H1 (cell line): Measurements from ENCODE around the gene OSBPL5. TPM values are rescaled to one million over a fixed set of nuclear protein-coding genes. Genes with fewer than 3 reads are reported as not detected.
"Not testable (repeated sequence)": the region's sequence is repeated elsewhere in the genome, so short reads cannot be mapped to it uniquely, and the experiment has no call there.

Source experiments
- CTCF ChIA-PET: fragments of 300-600 bp; sonication (Branson Sonifier 250); formaldehyde crosslinking; loops from one replicate; lab custom pipeline; 2021; ENCODE audit not compliant: partially characterized antibody; lab: Charles Lee
- POLR2A ChIA-PET: fragments of 300-600 bp; sonication (Branson Sonifier 250); formaldehyde crosslinking; loops from one replicate; lab custom pipeline; 2021; ENCODE audit warnings: inconsistent platforms; ENCODE audit not compliant: partially characterized antibody; lab: Charles Lee
- DNase-seq, 2 experiments: peaks; one replicate each; pipeline versions ENCODE4 v3.0.0 to v3.0.0-alpha.2; 2010 to 2022; ENCODE audit warnings: low spot score in 2 of 2, low read depth in 1 of 2, mixed read lengths in 1 of 2
- FAIRE-seq: peaks from 2 replicates; lab custom pipeline; 2011; peaks lifted over from hg19 to GRCh38; lab: Jason Lieb, UNC
- H2AFZ ChIP-seq: 2 replicates; pipeline ENCODE4 v1.8.1; 2012; ENCODE audit warnings: low read length, inconsistent platforms
- H2AK5ac ChIP-seq: 2 replicates; pipeline ENCODE4 v1.6.1; 2013; ENCODE audit warnings: low read depth, low read length
- H2BK120ac ChIP-seq: replicated peaks from 2 replicates; pipeline ENCODE3; 2013; ENCODE audit warnings: low read depth, low read length, inconsistent platforms
- H2BK12ac ChIP-seq: 2 replicates; pipeline ENCODE4 v1.6.1; 2013; ENCODE audit warnings: low read depth, low read length
- H2BK15ac ChIP-seq: 2 replicates; pipeline ENCODE4 v1.6.1; 2013; ENCODE audit warnings: low read length
- H2BK20ac ChIP-seq: 2 replicates; pipeline ENCODE4 v1.6.1; 2013; ENCODE audit warnings: low read length
- H2BK5ac ChIP-seq: 2 replicates; pipeline ENCODE4 v1.6.1; 2013; ENCODE audit warnings: low read depth, low read length
- H3K14ac ChIP-seq: 2 replicates; pipeline ENCODE4 v1.6.1; 2013; ENCODE audit warnings: inconsistent platforms; ENCODE audit not compliant: insufficient read length
- H3K18ac ChIP-seq: 2 replicates; pipeline ENCODE4 v1.6.1; 2013; ENCODE audit warnings: low read length; ENCODE audit errors: extremely low read depth
- H3K23ac ChIP-seq: 2 replicates; pipeline ENCODE4 v1.6.1; 2013; ENCODE audit warnings: inconsistent platforms; ENCODE audit not compliant: insufficient read length
- H3K23me2 ChIP-seq: 2 replicates; pipeline ENCODE4 v1.6.1; 2013; ENCODE audit warnings: low read depth, low read length
- H3K27ac ChIP-seq: 2 replicates; pipeline ENCODE4 v1.6.1; 2011; ENCODE audit warnings: low read depth, low read length, inconsistent platforms
- H3K27me3 ChIP-seq, 4 experiments: replicated peaks in 1 of 4; 1 replicate in 1 of 4; 2 replicates in 3 of 4; pipeline versions ENCODE4 v1.6.1 to v1.8.1; 2011 to 2013; ENCODE audit warnings: low read length in 3 of 4, mild to moderate bottlenecking in 3 of 4, inconsistent platforms in 2 of 4, mixed read lengths in 2 of 4, moderate library complexity in 1 of 4; ENCODE audit not compliant: control insufficient read depth in 3 of 4, insufficient read depth in 3 of 4; ENCODE audit errors: extremely low read depth in 1 of 4
- H3K36me3 ChIP-seq, 4 experiments: 2 replicates each; pipeline versions ENCODE4 v1.6.1 to v1.8.1; 2011 to 2013; ENCODE audit warnings: mild to moderate bottlenecking in 4 of 4, low read length in 3 of 4, moderate library complexity in 2 of 4, control low read depth in 1 of 4, inconsistent platforms in 1 of 4; ENCODE audit not compliant: insufficient read depth in 4 of 4, control insufficient read depth in 2 of 4
- H3K4ac ChIP-seq: replicated peaks from 2 replicates; pipeline ENCODE3; 2013; ENCODE audit warnings: low read length, low read depth, mixed read lengths, inconsistent platforms; ENCODE audit not compliant: insufficient read length
- H3K4me1 ChIP-seq, 4 experiments: replicated peaks in 1 of 4; 1 replicate in 1 of 4; 2 replicates in 3 of 4; pipeline versions ENCODE4 v1.6.1 to v1.8.1; 2011 to 2013; ENCODE audit warnings: low read length in 3 of 4, inconsistent platforms in 2 of 4, mixed read lengths in 1 of 4; ENCODE audit not compliant: insufficient read depth in 4 of 4, control insufficient read depth in 3 of 4
- H3K4me2 ChIP-seq, 2 experiments: 2 replicates each; pipeline versions ENCODE4 v1.6.1 to v1.8.1; 2011 to 2013; ENCODE audit warnings: low read depth in 2 of 2, low read length in 2 of 2, control low read depth in 1 of 2, inconsistent platforms in 1 of 2, mild to moderate bottlenecking in 1 of 2; ENCODE audit not compliant: insufficient read depth in 1 of 2
- H3K4me3 ChIP-seq, 4 experiments: fragments of 200-600, 300-600 bp in 1 of 4; sonication (generic), shearing (Covaris generic), sonication (Bioruptor Twin) in 1 of 4; 2 replicates each; pipeline versions ENCODE4 v1.5.1 to v1.8.1; 2011 to 2016; ENCODE audit warnings: low read length in 4 of 4, low read depth in 3 of 4, control low read depth in 2 of 4, inconsistent platforms in 2 of 4, mild to moderate bottlenecking in 2 of 4, mixed read lengths in 1 of 4, moderate library complexity in 1 of 4; ENCODE audit not compliant: insufficient read depth in 2 of 4; ENCODE audit errors: extremely low read depth in 1 of 4
- H3K56ac ChIP-seq: replicated peaks from 2 replicates; pipeline ENCODE3; 2013; ENCODE audit warnings: low read depth, mild to moderate bottlenecking, mixed read lengths, low read length, inconsistent platforms; ENCODE audit not compliant: insufficient read length
- H3K79me1 ChIP-seq: 2 replicates; pipeline ENCODE4 v1.6.1; 2013; ENCODE audit warnings: low read depth, low read length, control low read depth
- H3K79me2 ChIP-seq, 2 experiments: 2 replicates each; pipeline versions ENCODE4 v1.6.1 to v1.8.1; 2012 to 2013; ENCODE audit warnings: low read length in 2 of 2, mild to moderate bottlenecking in 2 of 2, inconsistent platforms in 1 of 2; ENCODE audit not compliant: insufficient read depth in 2 of 2, control insufficient read depth in 1 of 2
- H3K9ac ChIP-seq, 4 experiments: replicated peaks in 1 of 4; 1 replicate in 1 of 4; 2 replicates in 3 of 4; pipeline versions ENCODE4 v1.6.1 to v1.8.1; 2011 to 2013; ENCODE audit warnings: low read depth in 3 of 4, low read length in 3 of 4, control low read depth in 2 of 4, mild to moderate bottlenecking in 2 of 4, moderate library complexity in 2 of 4, inconsistent platforms in 1 of 4; ENCODE audit errors: extremely low read depth in 1 of 4
- H3K9me3 ChIP-seq, 2 experiments: 2 replicates each; pipeline versions ENCODE4 v1.6.1 to v1.8.1; 2012 to 2013; ENCODE audit warnings: mild to moderate bottlenecking in 2 of 2, moderate library complexity in 2 of 2, control low read depth in 1 of 2, inconsistent platforms in 1 of 2, low read depth in 1 of 2, low read length in 1 of 2, mixed read lengths in 1 of 2; ENCODE audit not compliant: insufficient read depth in 2 of 2
- H4K20me1 ChIP-seq, 2 experiments: replicated peaks in 1 of 2; 2 replicates each; pipeline versions ENCODE3 to v1.8.1; 2011 to 2013; ENCODE audit warnings: inconsistent platforms in 2 of 2, low read length in 2 of 2, mild to moderate bottlenecking in 1 of 2; ENCODE audit not compliant: insufficient read depth in 2 of 2, control insufficient read depth in 1 of 2
- H4K5ac ChIP-seq: 2 replicates; pipeline ENCODE4 v1.6.1; 2013; ENCODE audit warnings: low read length, low read depth, mixed read lengths, inconsistent platforms; ENCODE audit not compliant: insufficient read length
- H4K8ac ChIP-seq: 2 replicates; pipeline ENCODE4 v1.8.0; 2013; ENCODE audit warnings: mild to moderate bottlenecking, moderate library complexity, low read length, inconsistent platforms; ENCODE audit not compliant: insufficient read depth; ENCODE audit errors: extremely low read depth
- H4K91ac ChIP-seq: replicated peaks from 2 replicates; pipeline ENCODE3; 2013; ENCODE audit warnings: low read length, mixed read lengths, inconsistent platforms; ENCODE audit not compliant: insufficient read length
- WGBS, 2 experiments: shearing (Covaris generic) in 1 of 2; methylation state at CpG; one replicate each; pipeline versions ENCODE4 v1.1.6 to v1.1.7; 2013 to 2015; ENCODE audit warnings: low lambda C conversion rate in 2 of 2, mixed read lengths in 2 of 2, inconsistent platforms in 1 of 2, low coverage in 1 of 2, missing lambda C conversion rate in 1 of 2; ENCODE audit not compliant: insufficient replicate concordance in 2 of 2, insufficient coverage in 1 of 2, insufficient read length in 1 of 2; ENCODE audit errors: extremely low coverage in 1 of 2, missing lambda C conversion rate in 1 of 2; 5-methylcytosine and 5-hydroxymethylcytosine counted together
- polyA plus RNA-seq, 7 experiments: library from polyadenylated mRNA; depleted of rRNA in 3 of 7; stranded (reverse) in 5 of 7; unstranded in 2 of 7; fragments of >200 nt in 5 of 7; fragments of 200-250 nt in 2 of 7; gene quantifications; 1 replicate in 5 of 7; 2 replicates in 1 of 7; 4 replicates in 1 of 7; pipeline versions ENCODE4 v1.2.1 to v1.2.3, GENCODE V29; 2011 to 2013; ENCODE audit warnings: missing spikeins in 2 of 7, mixed read lengths in 2 of 7
- total RNA-seq: library from RNA; stranded (reverse); fragmentation: NEBNext Ultra II Directional; extraction: Animal tissue kit (Norgen Biotek cat#: 25700); gene quantifications from 2 replicates; pipeline ENCODE4 v1.2.1, GENCODE V29; 2021
- TF ChIP-seq, protein P1 (sequence below): IDR thresholded peaks from 2 replicates; pipeline ENCODE4 v1.6.1; 2012; ENCODE audit warnings: inconsistent platforms

Gene OSBPL5
- total and polyA plus RNA-seq, 2 of the 8 experiments (the other 6 are each of a cell fraction or from before 2014, with no cell fraction given) = 3.4 to 9.9 TPM

DNA sequence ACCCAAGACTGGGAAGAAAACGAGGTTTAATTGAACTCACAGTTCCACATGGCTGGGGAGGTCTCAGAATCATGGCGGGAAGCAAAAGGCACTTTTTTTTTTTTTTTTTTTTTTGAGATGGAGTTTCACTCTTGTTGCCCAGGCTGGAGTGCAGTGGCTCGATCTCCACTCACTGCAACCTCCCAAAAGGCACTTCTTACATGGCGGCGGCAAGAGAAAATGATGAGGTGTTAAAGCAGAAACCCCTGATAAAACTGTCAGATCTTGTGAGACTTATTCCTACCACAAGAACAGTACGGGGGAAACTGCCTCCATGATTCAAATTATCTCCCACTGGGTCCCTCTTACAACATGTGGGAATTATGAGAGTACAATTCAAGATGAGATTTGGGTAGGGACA, 100.4 kb downstream of the OSBPL5 start:
- H2AK5ac ChIP-seq, H4K8ac ChIP-seq, H3K79me2 ChIP-seq, H3K27ac ChIP-seq, H3K23me2 ChIP-seq, H2BK15ac ChIP-seq, H4K5ac ChIP-seq, CTCF ChIA-PET, H3K23ac ChIP-seq, H3K27me3 ChIP-seq, H3K4me3 ChIP-seq, H2BK5ac ChIP-seq, H4K91ac ChIP-seq, H3K56ac ChIP-seq, H3K36me3 ChIP-seq, H3K14ac ChIP-seq, H3K9ac ChIP-seq, DNase-seq, H2AFZ ChIP-seq, H2BK120ac ChIP-seq, H3K4me2 ChIP-seq, H3K4me1 ChIP-seq, H3K79me1 ChIP-seq: not testable (repeated sequence)
- peaks cover 11 to 15% of the 10 kb centered on the region in 2 experiments for H3K9me3 ChIP-seq
- POLR2A ChIA-PET = interaction anchor here (0.9 kb wide), 1 partner anchor 8 kb away, joined by 3 read pairs; the partner anchor contains the start of gene CARS1
- TF ChIP-seq, protein P1, sequence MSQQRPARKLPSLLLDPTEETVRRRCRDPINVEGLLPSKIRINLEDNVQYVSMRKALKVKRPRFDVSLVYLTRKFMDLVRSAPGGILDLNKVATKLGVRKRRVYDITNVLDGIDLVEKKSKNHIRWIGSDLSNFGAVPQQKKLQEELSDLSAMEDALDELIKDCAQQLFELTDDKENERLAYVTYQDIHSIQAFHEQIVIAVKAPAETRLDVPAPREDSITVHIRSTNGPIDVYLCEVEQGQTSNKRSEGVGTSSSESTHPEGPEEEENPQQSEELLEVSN = peak; percentile 60; the same call in 1 of the 2 replicates
- TF ChIP-seq, all 59 proteins: peak for 1; not testable (repeated sequence) for 58
- FAIRE-seq, H4K20me1 ChIP-seq, H3K18ac ChIP-seq, H2BK12ac ChIP-seq, H3K4ac ChIP-seq, H2BK20ac ChIP-seq: not testable (repeated sequence)
- 92% methylated on average over 5 of the region's 6 CpGs; no CpG with 5 or more reads in 1 of the 2 experiments for WGBS, 2 experiments
